GM12891 (cell line): ENCODE data around the gene PCNX2.

Experiments used
- DNase-seq: peaks from one replicate; pipeline ENCODE4 v3.0.0; 2011; ENCODE audit warnings: low spot score; ENCODE audit not compliant: insufficient read length
- FAIRE-seq: peaks from 2 replicates; lab custom pipeline; 2011; peaks lifted over from hg19 to GRCh38; lab: Jason Lieb, UNC
- PAX5 ChIP-seq: IDR thresholded peaks from 2 replicates; pipeline ENCODE4 v1.6.1; 2011; ENCODE audit warnings: low read length, moderate library complexity, mild to moderate bottlenecking; ENCODE audit not compliant: insufficient read depth, severe bottlenecking
- POLR2A ChIP-seq: IDR thresholded peaks from 2 replicates; pipeline ENCODE4 v1.6.1; 2011; ENCODE audit warnings: low read depth, low read length, control low read depth
- POLR2AphosphoS5 ChIP-seq: IDR thresholded peaks from 2 replicates; pipeline ENCODE4 v1.6.1; 2011; ENCODE audit warnings: low read depth, low read length, control low read depth
- POU2F2 ChIP-seq: IDR thresholded peaks from 2 replicates; pipeline ENCODE4 v1.6.1; 2011; ENCODE audit warnings: low read depth, mild to moderate bottlenecking, control low read depth, low read length, moderate library complexity
- SPI1 ChIP-seq: IDR thresholded peaks from 2 replicates; pipeline ENCODE4 v1.6.1; 2011; ENCODE audit warnings: low read depth, low read length, control low read depth
- TAF1 ChIP-seq: IDR thresholded peaks from 2 replicates; pipeline ENCODE4 v1.6.1; 2011; ENCODE audit warnings: low read depth, low read length, control low read depth

The PCNX2 gene

DNA sequence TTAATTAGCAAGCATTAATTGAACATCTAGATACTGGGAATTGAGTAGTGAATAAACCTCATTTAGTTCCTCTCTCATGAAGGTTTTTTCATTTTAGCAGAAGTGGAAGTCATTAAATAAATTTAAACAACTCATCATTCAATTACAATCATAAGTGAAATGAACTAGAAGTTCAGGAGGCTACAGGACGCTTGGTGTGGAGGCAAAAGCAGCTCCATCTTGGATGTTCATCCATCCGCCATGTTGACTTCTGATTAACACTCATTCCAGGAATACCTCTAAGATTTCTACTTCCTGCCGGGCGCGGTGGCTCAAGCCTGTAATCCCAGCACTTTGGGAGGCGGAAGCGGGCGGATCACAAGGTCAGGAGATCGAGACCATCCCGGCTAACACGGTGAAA lies 356.6 kb downstream of the PCNX2 start:
- DNase-seq, result no peak
- no peak for FAIRE-seq
- TF ChIP-seq TAF1 (no peak), PAX5 (no peak), POLR2AphosphoS5 (no peak), SPI1 (no peak), POU2F2 (no peak), POLR2A (no peak)

DNA sequence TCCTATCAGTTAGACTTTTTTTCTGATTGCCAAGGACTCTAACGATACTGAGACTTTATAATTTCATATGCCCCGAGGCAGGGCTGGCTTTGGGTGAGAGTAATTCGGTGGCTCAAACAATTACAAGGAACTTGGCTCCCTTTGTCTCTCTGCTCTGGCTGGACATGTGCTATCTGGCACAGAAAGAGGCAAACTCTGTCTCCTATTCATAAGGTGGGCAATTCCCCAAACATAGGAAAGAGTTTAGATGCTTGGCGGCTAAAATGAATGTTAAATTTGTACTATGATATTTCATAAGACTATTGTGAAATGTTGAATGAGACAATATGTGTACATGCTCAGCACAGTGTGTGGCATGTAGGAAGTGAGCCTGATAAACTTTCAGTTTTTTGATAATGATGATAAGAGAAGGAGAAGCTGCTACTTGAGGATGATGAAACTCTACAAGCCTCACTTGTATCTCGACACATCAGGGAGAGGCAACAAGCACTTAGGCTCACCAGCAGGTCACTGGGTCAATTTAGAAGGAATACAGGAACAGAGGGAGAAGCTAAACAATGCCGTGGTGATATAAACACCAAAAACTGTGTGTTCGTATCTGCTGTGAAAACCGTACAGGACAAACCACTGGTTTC lies 357.7 kb downstream of the PCNX2 start:
- DNase-seq, result no peak
- TF ChIP-seq POLR2AphosphoS5 (no peak), PAX5 (no peak), SPI1 (no peak)
- no peak for FAIRE-seq

- FAIRE-seq (no peak), DNase-seq (no peak)
- TF ChIP-seq TAF1 (no peak), POLR2AphosphoS5 (no peak), POLR2A (no peak), POU2F2 (no peak), SPI1 (no peak), PAX5 (no peak)
These were observed 358.6 kb downstream of the PCNX2 start for GRCh38 chr1:232936941-232937340.
